Parathyroid adenoma (tissue), 2 donors: ENCODE results near the gene PPFIA4.

Experiments used
- H2AFZ ChIP-seq: fragments of 300-600 bp; sonication (generic); one replicate; pipeline ENCODE4 v1.7.0; 2017; ENCODE audit warnings: antibody characterized with exemption, mild to moderate bottlenecking
- H3K27ac ChIP-seq: fragments of 300-600 bp; sonication (generic); one replicate; pipeline ENCODE4 v1.7.0; 2017
- H3K27me3 ChIP-seq: fragments of 300-600 bp; sonication (generic); one replicate; pipeline ENCODE4 v1.7.0; 2017; ENCODE audit warnings: low read length; ENCODE audit not compliant: control insufficient read depth, insufficient read depth
- H3K36me3 ChIP-seq: fragments of 300-600 bp; sonication (generic); one replicate; pipeline ENCODE4 v1.7.0; 2017; ENCODE audit warnings: low read length; ENCODE audit not compliant: control insufficient read depth, insufficient read depth
- H3K4me1 ChIP-seq: fragments of 300-600 bp; sonication (generic); one replicate; pipeline ENCODE4 v1.7.0; 2017; ENCODE audit warnings: control low read depth
- H3K4me2 ChIP-seq: fragments of 300-600 bp; sonication (generic); one replicate; pipeline ENCODE4 v1.7.0; 2017; ENCODE audit warnings: low read length
- H3K4me3 ChIP-seq: fragments of 300-600 bp; sonication (generic); one replicate; pipeline ENCODE4 v1.7.0; 2017; ENCODE audit warnings: low read depth, low read length
- H3K79me2 ChIP-seq: fragments of 300-600 bp; sonication (generic); one replicate; pipeline ENCODE4 v1.7.0; 2017; ENCODE audit warnings: control low read depth
- H3K9ac ChIP-seq: fragments of 300-600 bp; sonication (generic); one replicate; pipeline ENCODE4 v1.7.0; 2017; ENCODE audit warnings: mild to moderate bottlenecking
- H3K9me3 ChIP-seq: fragments of 300-600 bp; sonication (generic); one replicate; pipeline ENCODE4 v1.7.0; 2017; ENCODE audit warnings: low read length; ENCODE audit not compliant: control insufficient read depth
- TF ChIP-seq, protein P1 (sequence below): fragments of 300-600 bp; sonication (generic); IDR thresholded peaks from one replicate; pipeline ENCODE4 v1.7.0; 2017; ENCODE audit warnings: antibody characterized with exemption, mild to moderate bottlenecking
- donor health status: primary hyperparathyroidism.

PPFIA4 gene

DNA sequence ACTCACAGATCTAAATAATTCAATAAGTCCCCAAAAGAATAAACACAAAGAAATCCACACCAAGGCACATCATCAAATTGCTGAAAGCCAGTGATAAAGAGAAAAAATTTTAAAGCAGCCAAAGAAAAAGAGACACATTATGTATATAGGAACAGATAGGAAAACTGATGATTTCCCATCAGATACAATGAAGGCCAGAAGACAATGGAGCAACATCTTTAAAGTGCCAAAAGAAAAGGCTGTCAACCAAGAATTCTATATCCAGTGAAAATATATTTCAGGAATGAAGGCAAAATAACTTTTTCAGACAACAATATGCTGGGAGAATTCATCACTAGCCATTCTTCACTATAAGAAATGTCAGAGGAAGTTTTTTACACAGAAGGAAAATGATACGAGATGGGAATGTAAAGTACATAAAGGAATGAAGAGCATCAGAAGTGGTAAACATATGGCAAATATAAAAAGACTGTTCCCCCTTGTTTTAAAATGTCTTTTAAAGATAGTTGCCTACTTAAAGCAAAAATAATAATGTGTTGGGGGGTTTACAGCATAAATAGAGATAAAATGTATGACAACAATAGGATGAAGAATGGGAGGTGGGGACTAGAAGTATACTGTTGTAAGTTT is 68.9 kb downstream of the PPFIA4 start:
- no peaks in the 10 kb centered on the region for H3K79me2 ChIP-seq
- no peaks in the 10 kb centered on the region for H3K9me3 ChIP-seq
- no peak overlapping the region for H3K27ac ChIP-seq
- H3K4me1 ChIP-seq = no peaks in the 10 kb centered on the region
- no peaks in the 10 kb centered on the region for H3K27me3 ChIP-seq
- H3K4me3 ChIP-seq = no peak overlapping the region
- TF ChIP-seq, protein P1, sequence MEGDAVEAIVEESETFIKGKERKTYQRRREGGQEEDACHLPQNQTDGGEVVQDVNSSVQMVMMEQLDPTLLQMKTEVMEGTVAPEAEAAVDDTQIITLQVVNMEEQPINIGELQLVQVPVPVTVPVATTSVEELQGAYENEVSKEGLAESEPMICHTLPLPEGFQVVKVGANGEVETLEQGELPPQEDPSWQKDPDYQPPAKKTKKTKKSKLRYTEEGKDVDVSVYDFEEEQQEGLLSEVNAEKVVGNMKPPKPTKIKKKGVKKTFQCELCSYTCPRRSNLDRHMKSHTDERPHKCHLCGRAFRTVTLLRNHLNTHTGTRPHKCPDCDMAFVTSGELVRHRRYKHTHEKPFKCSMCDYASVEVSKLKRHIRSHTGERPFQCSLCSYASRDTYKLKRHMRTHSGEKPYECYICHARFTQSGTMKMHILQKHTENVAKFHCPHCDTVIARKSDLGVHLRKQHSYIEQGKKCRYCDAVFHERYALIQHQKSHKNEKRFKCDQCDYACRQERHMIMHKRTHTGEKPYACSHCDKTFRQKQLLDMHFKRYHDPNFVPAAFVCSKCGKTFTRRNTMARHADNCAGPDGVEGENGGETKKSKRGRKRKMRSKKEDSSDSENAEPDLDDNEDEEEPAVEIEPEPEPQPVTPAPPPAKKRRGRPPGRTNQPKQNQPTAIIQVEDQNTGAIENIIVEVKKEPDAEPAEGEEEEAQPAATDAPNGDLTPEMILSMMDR = no peak
- H3K36me3 ChIP-seq = no peaks in the 10 kb centered on the region
- H3K9ac ChIP-seq = no peak overlapping the region
- H3K4me2 ChIP-seq = no peak overlapping the region
- no peak overlapping the region for H2AFZ ChIP-seq

DNA sequence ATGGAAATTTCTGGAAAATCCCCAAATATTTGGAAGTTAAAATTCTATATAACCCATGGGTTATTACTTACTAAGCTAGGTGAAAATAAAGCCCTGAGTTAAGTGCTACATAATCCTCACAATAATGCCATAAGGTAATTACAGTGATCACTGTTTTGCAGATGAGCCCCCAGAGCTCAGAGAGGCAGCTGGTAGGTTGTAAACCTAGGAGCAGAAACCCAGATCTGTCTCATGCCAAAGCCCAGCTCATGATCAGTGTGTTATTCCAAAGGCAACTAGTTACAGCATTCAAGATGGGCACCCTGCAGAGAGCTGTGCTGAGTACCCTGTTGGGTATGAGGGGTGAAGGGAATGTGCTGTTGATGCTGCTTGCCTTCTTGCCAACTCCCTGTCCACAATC is 70.3 kb downstream of the PPFIA4 start:
- no peaks in the 10 kb centered on the region for H3K4me1 ChIP-seq
- no peak overlapping the region for H3K9ac ChIP-seq
- H3K4me2 ChIP-seq = no peak overlapping the region
- no peaks in the 10 kb centered on the region for H3K27me3 ChIP-seq
- H3K9me3 ChIP-seq = no peaks in the 10 kb centered on the region
- TF ChIP-seq, protein P1 = no peak
- H3K4me3 ChIP-seq = no peak overlapping the region
- H3K27ac ChIP-seq = no peak overlapping the region
- H3K36me3 ChIP-seq = no peaks in the 10 kb centered on the region
- H2AFZ ChIP-seq = no peak overlapping the region
- H3K79me2 ChIP-seq = no peaks in the 10 kb centered on the region

DNA sequence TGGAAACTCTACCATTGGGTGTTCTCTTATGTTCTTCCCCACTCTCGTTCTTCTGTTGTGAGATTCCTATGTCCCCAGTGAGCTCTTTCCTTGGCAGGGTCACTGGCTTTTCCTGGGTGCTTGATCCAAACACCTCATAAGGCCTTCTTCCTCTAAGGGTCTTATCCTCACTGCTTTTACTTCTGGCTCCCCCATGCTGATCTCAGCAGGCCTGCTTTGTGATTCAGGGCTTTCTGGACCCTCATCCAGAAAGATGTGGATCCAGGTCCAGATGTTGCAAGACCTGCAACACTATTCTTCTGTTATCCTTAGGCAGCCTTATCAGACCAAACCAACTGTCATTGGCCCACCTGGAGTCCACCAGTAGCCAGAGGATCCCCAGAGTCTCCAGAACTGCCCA is 70.7 kb downstream of the PPFIA4 start:
- H3K4me2 ChIP-seq = no peak overlapping the region
- no peak overlapping the region for H3K27ac ChIP-seq
- no peaks in the 10 kb centered on the region for H3K36me3 ChIP-seq
- no peaks in the 10 kb centered on the region for H3K9me3 ChIP-seq
- H3K27me3 ChIP-seq = no peaks in the 10 kb centered on the region
- no peak overlapping the region for H3K9ac ChIP-seq
- H3K4me3 ChIP-seq = no peak overlapping the region
- no peaks in the 10 kb centered on the region for H3K79me2 ChIP-seq
- H2AFZ ChIP-seq = no peak overlapping the region
- H3K4me1 ChIP-seq = no peaks in the 10 kb centered on the region
- TF ChIP-seq, protein P1 = no peak

DNA sequence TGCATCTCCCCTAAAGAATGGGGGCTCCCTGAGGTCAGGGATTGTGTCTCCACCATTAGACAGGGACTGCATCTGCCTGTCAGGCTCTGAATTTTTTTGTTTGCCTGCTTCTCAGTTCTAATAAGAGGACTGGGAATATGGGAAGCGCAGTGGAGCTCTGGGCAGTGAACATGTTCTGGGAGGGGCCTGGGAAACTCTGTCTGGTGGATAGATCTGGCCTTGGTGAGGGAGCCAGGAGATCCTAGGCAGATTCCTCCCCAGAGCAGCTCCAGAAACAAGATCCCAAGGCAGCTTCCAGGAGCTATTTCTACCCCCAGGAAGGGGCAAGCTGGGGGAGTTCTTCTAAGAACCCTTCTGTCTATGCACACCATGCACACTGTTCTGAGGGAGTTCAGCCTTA is 72.2 kb downstream of the PPFIA4 start:
- no peaks in the 10 kb centered on the region for H3K79me2 ChIP-seq
- no peak overlapping the region for H2AFZ ChIP-seq
- no peaks in the 10 kb centered on the region for H3K9me3 ChIP-seq
- no peak overlapping the region for H3K4me2 ChIP-seq
- H3K27me3 ChIP-seq = no peaks in the 10 kb centered on the region
- H3K9ac ChIP-seq = no peak overlapping the region
- H3K27ac ChIP-seq = no peak overlapping the region
- no peak overlapping the region for H3K4me3 ChIP-seq
- H3K4me1 ChIP-seq = no peaks in the 10 kb centered on the region
- TF ChIP-seq, protein P1 = no peak
- no peaks in the 10 kb centered on the region for H3K36me3 ChIP-seq

DNA sequence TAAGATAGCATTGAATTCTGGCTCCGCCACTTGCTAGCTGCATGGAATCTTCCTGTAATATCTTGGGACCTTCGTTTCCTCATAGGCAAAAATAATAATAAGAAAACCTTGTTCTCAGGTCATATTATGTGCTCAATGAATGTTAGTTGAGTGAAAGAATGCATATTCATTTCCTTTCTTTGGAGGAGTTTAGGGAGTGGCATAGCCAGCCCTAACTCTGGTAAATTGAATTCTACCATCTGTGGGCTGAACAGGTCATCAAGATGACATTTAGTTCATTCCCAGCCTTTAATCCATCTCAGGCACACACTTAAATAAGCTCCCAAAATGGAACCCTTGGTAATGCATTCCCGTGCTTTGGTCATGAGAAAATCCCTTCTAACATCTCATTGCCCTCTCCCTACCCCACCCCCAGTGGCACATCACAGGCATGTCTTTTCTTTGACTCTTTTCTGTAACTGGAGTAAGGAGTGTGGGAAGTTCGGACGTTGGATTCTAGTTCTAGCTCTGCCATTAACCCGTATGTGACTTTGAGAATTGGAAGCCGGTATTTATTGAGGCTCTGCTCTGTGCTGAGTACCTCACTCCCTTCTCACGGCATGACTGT is 72.7 kb downstream of the PPFIA4 start:
- no peaks in the 10 kb centered on the region for H3K36me3 ChIP-seq
- no peaks in the 10 kb centered on the region for H3K79me2 ChIP-seq
- no peak overlapping the region for H3K4me3 ChIP-seq
- TF ChIP-seq, protein P1 = no peak
- no peaks in the 10 kb centered on the region for H3K27me3 ChIP-seq
- no peaks in the 10 kb centered on the region for H3K9me3 ChIP-seq
- H2AFZ ChIP-seq = no peak overlapping the region
- no peak overlapping the region for H3K9ac ChIP-seq
- H3K4me2 ChIP-seq = no peak overlapping the region
- H3K27ac ChIP-seq = no peak overlapping the region
- no peaks in the 10 kb centered on the region for H3K4me1 ChIP-seq
